HG03135 (cell line): Measurements from ENCODE around the gene TGM1.
A peak's percentile ranks its signal among the peaks of the same experiment; 100 is the strongest.

Experiments
- ATAC-seq: cut with Tn5 transposase; IDR thresholded peaks from one replicate; pipeline ENCODE4 v1.9.1; 2021; ENCODE audit warnings: mild to moderate bottlenecking, moderate library complexity; ENCODE audit not compliant: unreplicated experiment

TGM1 gene

DNA sequence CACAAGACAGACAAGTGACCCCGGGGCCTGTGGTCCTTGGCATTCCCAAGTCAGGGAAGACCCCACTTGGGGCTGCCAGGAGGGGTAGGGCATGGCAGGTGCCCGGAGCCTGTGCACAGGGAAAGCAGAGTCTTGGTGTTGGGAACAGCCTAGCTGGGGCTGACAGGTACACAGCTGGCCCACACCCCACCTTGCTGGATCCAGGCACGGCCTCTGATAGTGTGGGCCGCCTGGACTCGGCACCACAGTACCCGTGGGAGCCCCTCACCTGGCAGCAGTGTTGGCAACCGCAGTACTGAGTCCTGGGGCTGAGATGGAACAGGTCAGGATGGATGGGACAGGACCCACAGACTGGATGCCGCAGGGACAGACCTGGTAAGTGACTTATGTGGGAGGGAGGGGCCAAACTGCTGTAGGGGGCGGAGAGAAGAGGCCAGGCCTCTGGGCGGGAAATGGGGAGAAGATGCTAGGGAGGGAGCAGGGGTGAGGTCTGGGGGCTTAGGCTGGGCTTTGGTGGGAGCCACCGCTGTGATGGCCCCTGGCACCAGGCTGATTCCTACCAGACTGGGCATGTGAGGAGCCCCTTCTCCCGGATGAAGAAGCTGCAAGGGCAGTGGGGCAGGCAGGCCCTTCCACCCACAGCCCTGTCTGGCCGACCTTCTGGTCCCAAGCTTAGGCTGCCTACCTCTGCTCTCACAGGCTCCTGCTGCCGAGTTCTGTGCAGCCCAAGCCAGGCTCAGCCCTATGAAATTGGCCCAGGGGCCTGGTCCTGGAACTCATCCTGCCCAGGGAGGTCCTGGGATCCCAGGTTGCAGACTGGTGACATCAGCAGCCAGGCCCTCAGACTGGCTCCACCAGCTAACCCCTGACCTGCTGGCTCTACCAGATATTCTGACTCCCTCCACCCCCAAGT, at the start of gene TGM1:
Gene TGM1 (minus strand): TSS at position 357 of the 913 bp plus-strand sequence. CDS start 825 bp downstream, outside the sequence.
- ATAC-seq = no peak

DNA sequence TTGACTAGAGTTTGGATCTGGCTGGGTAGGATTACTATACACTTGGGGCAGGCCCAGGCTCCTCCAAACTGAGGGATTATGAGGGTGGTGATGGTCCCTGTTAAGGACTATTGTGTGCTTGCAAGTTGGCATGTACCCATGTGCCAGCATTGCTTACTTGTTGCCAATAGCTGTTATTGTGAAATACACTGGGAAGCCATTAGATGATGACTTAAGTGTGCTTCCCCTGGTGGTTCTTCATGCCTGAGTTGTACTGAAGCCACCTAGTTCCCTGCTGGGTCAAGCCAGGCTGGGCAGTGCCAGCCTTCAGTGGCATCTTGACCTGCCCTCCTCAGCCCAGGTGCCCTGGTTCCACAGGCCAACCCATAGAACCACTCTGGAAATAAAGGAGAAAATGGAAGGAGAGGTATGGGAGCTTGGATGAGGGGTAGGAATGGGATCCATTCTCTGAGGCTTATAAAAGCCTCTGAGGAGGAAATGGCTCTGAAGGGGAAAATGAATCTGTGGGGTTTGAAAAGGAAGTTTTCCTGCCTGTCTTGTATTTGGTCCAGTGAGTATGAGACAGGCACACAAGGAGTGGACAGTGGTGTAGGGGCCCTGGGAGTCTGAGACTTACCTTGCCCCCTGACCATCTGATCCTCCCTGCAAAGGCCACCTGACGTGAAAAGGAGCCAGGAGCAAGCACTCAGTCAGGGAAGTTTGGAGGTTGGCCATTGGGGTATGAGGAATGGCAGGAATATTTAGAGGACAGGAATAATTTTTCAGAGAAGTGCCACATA, 49.0 kb upstream of the TGM1 start:
- no peak for ATAC-seq

DNA sequence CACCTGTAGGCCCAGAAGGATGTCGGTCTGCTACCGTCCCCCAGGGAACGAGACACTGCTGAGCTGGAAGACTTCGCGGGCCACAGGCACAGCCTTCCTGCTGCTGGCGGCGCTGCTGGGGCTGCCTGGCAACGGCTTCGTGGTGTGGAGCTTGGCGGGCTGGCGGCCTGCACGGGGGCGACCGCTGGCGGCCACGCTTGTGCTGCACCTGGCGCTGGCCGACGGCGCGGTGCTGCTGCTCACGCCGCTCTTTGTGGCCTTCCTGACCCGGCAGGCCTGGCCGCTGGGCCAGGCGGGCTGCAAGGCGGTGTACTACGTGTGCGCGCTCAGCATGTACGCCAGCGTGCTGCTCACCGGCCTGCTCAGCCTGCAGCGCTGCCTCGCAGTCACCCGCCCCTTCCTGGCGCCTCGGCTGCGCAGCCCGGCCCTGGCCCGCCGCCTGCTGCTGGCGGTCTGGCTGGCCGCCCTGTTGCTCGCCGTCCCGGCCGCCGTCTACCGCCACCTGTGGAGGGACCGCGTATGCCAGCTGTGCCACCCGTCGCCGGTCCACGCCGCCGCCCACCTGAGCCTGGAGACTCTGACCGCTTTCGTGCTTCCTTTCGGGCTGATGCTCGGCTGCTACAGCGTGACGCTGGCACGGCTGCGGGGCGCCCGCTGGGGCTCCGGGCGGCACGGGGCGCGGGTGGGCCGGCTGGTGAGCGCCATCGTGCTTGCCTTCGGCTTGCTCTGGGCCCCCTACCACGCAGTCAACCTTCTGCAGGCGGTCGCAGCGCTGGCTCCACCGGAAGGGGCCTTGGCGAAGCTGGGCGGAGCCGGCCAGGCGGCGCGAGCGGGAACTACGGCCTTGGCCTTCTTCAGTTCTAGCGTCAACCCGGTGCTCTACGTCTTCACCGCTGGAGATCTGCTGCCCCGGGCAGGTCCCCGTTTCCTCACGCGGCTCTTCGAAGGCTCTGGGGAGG, 47.9 kb upstream of the TGM1 start, which contains the start of gene LTB4R:
Gene LTB4R (plus strand): TSS at position 857 of the 959 bp plus-strand sequence. CDS start 4,150 bp downstream, outside the sequence.
- peak; percentile 68 for ATAC-seq

- no peak for ATAC-seq
Measured at GRCh38 chr14:24310265-24310645, 47.3 kb upstream of the TGM1 start.

- ATAC-seq = no peak
Measured at GRCh38 chr14:24309538-24310264, 46.7 kb upstream of the TGM1 start, which contains the start of gene LTB4R2. TSS of gene LTB4R2 (plus strand) at chr14:24310140. CDS start at chr14:24310665, 525 bp downstream.

GRCh38 chr14:24308342-24309124, 45.6 kb upstream of the TGM1 start:
- ATAC-seq = no peak

DNA sequence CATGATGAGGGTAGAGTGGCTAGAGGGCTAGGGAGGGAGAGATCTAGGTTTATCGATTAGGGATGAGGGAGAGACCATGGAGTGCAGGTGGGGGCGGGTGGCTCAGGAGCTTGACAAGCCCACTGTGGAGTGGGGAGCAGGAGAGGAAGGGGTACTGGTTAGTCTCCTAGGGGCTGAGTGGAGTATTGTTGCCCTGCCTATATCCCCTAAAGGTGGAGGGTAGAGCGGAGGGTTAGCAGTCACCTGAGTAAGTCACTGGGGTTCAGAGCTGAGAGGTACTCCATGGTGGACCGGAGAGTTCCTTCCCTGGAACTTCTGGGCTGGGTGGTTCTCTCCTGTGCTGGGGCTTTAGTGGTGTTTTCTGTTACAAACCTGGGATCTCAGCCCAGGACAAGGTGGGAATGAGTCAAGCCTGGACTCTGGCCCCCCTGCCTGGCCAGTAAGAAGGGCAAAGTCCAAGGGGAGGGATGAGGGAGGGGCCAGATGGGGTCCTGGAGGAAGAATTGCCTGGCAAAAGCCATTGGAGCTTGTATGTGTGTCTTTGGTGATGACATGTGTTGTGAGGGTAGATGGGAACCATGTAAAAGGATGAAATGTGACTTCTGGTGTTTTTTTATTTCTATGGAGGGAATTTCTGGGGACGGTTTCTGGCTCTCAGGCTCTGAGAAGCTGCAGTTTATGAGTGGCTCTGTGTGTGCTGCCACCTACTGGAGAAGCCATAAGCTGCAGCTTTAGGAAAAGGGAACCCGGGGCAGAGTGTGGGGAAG, 44.8 kb upstream of the TGM1 start, which contains the start of gene CIDEB:
Gene CIDEB (minus strand): TSS at position 403 of the 767 bp plus-strand sequence. CDS start 119 bp downstream, at position 284.
- no peak for ATAC-seq

GRCh38 chr14:24307156-24307574, 44.2 kb upstream of the TGM1 start:
- ATAC-seq = no peak

- no peak for ATAC-seq
Measured at GRCh38 chr14:24304019-24304387, 41.0 kb upstream of the TGM1 start.

GRCh38 chr14:24300326-24300980, 37.5 kb upstream of the TGM1 start:
- no peak for ATAC-seq

GRCh38 chr14:24299255-24300191, 36.5 kb upstream of the TGM1 start, which contains the start of the genes DHRS1 and NOP9:
TSS of gene DHRS1 (minus strand) at chr14:24299780. CDS start at chr14:24299106, 674 bp downstream.
TSS of gene NOP9 (plus strand) at chr14:24299850. CDS start at chr14:24299955, 105 bp downstream.
- ATAC-seq = peak; percentile 62

DNA sequence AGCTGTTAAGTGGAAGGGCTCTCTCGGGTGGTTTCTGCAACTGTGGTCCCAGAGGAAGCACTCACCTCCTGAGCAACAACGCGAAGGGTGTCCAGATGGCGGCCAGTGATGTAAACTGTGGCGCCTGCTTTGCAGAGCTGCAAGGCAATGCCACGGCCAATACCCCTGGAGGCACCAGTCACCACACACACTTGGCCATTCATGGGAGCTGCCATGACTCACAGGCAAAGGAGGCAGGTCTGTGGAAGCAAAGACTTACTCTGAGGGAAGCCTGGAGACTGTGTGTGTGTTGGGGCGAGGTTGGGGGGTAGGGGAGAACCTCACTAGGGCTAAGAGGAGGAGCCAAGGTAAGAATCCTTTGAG, 35.9 kb upstream of the TGM1 start:
- ATAC-seq = no peak

DNA sequence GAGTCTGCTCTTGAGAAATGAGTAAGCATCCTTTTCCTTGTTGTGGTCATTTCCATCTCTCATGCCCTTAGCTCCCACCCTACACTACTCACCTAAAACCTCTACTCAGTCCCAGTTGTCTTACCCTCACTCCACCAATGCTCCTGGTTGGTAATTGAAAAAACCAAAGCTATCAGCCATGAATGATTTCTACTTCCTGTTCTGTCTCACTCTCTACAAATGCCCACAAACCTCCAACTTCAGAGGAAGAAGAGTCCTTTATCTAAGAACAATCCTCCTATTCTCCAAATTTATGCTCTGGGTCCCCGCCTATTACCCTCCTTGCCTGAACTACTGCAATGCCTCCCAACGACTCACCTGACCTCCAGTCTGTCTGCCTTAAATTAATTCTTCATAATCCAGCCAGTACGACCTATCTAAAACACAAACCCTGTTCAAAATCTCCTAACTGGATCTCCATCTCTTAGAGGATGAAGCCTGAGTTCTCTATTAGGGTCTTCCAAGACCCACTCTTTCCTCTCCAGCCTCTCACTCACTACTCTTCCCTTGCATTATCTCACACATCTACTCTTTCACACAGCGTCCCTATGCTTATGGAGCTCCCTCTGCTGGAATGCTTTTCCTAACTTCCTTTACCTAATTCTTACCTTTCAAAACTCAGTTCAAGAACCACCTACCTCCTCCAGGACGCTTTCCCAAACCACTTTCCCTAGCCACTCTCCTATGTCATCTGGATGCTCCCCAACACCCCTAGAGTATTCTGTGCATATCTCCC, 34.4 kb upstream of the TGM1 start:
- ATAC-seq = peak; percentile 13

DNA sequence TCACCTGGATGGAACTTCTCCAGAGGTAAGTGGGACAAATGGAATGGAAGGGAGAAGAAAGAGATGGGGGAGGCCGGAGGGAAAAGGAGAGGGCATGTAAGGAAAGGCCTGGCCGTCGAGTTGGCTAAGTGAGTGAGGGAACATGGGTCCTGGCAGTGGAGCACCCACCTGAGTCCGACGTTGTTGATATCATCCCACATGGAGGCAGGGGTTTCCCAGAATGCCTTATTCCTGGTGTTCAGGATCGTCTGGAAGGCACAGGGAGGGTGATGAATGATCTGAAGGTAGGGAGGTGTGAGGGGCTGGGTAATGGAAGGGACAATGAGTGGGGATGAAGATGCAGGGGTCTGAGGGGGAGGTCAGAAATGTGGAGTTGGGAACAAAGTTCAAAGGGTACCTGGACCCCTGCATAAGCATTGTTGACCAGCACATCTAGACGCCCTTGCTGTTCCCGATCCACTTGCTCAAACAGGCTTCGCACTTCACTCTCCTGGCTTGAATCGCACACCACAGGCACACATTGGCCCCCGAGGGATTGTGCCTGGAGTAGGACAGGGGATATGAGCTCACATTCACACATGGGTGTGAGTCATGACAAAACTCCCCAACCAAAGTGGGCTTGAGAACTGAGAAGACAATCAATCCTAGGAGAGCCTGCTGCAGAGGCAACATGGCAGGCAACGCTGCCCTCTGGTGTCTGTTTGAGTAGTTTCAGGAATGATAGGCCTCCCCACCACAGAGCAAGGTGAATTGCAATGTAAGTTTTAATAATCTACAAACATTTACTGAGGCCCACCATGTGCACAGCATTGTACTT, 33.6 kb upstream of the TGM1 start:
- peak; percentile 50 for ATAC-seq

GRCh38 chr14:24293525-24293924, 30.5 kb upstream of the TGM1 start:
- ATAC-seq = no peak
